Motor neuron (in vitro differentiated cells): ENCODE data around the gene PITPNM3. TPM values are rescaled to one million over a fixed set of nuclear protein-coding genes. Genes with fewer than 3 reads are reported as not detected.

ENCODE experiments used
- ATAC-seq, 8 experiments: fragments of 200-7000 bp; cut with Tn5 transposase; replicated peaks in 6 of 8; 2 replicates each; pipeline ENCODE4 v1.8.0; 2021; ENCODE audit warnings: mild to moderate bottlenecking in 8 of 8, moderate library complexity in 8 of 8
- H3K27ac ChIP-seq, 2 donors: fragments of 250-450 bp; sonication (Bioruptor Pico); 2 replicates each; pipeline ENCODE4 v1.9.0; 2021; ENCODE audit warnings: antibody characterized with exemption in 2 of 2, mild to moderate bottlenecking in 2 of 2, moderate library complexity in 1 of 2
- H3K4me1 ChIP-seq, 2 donors: fragments of 250-450 bp; sonication (Bioruptor Pico); replicated peaks in 1 of 2; 2 replicates each; pipeline ENCODE4 v1.6.1; 2021; ENCODE audit warnings: antibody characterized with exemption in 2 of 2, mild to moderate bottlenecking in 2 of 2, moderate library complexity in 1 of 2
- H3K4me3 ChIP-seq, 5 donors: fragments of 250-450 bp; sonication (Bioruptor Pico); 2 replicates each; pipeline ENCODE4 v1.9.0; 2021; ENCODE audit warnings: antibody characterized with exemption in 5 of 5, mild to moderate bottlenecking in 5 of 5, moderate library complexity in 4 of 5
- WGBS, 10 experiments: fragments of 450-650 bp; shearing (Covaris generic); methylation state at CpG; one replicate each; pipeline ENCODE4 v1.0.0; 2022; 5-methylcytosine and 5-hydroxymethylcytosine counted together
- in situ Hi-C, 9 experiments: fragments of 400-800 bp; cut with MboI; loops; one replicate each; pipeline ENCODE4 v1.15.0; 2021; ENCODE audit warnings: low sequenced_read_pairs in 9 of 9, low pct_unique_long_range_greater_than_20kb in 2 of 9; ENCODE audit not compliant: unreplicated experiment in 9 of 9
- total RNA-seq, 8 experiments: library from RNA; unstranded; fragments of 300-600 nt; gene quantifications; 2 replicates each; pipeline versions ENCODE4 v1.2.3 to v1.2.4, GENCODE V29; 2022

Gene PITPNM3
- total RNA-seq, 8 experiments from 2014 or later = 0.31 to 10.1 (median 1.7) TPM

DNA sequence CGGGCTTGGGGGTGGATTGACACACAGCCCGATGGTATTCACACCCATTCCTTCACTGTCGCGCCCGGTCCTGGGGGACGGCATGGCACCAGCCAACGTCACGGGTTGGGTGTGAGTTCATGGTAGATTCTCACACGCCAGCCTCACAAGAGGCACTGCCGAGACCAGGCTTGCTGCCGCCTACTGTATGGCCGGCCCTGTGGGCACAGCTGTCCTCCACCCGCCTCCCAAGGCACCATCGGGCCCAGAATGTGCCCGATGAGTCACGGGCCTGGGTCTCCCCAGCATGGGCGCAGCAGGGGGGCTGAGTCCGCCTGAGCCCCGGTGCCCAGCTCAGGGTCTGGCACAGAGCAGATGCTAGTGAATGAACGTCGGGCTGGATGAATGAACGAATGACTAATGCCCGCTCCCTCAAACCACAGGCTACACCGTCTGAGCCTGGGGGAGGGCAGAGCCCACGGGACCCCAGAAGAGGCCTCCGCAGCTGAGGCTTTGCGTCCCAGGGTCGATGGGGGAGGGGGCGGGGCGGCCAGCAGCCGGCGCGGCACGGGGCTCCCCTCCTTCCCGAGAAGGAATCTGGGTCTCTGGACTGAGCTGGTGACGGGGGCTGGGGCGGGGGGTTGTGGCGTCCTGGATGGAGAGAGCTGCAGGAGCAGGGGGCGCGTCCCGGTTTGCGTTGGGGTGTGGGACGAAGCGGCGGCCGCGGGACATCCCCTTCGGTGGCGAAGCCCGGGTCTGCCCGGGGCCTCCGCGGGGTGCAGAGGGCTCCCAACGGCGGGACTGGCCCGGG, 829 bp downstream of the PITPNM3 start:
- Histone ChIP-seq H3K4me1 (peaks cover 7 to 15% of the 10 kb centered on the region in 2 donors), H3K4me3 (peak overlapping the region; percentile 44 to 62 (median 58)), H3K27ac (peak overlapping the region in 1 of 2 donors; percentile 35)
- in situ Hi-C loops = no loop called here
- 0 to 27% (median 8%) methylated on average over 1 to 7 of the region's 56 CpGs; no CpG with 5 or more reads in 7 of the 10 experiments for WGBS, 10 experiments
- peak; percentile 23 to 73 (median 68) for ATAC-seq

DNA sequence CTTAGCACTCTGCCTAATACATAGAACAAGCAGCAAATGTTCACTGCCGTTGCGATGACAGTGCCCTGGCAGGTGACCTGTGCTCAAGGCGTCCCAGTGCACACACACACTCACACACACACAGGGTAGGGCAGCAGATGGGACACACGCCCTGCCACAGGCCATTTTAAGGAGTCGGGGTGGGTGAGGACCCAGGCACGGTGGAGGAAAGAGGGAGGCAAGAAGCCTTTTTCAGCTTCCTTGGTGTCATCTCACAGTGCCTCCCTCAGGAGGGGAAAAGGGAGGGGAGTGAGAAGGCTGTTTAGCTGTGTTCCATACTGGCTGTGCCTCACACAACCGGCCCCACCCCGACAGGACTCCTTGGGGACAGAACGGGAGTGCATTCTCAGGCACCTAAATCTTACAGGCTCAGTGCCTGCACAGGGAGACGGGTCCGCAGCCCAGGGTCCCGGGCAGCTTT, 1.5 kb downstream of the PITPNM3 start:
- Histone ChIP-seq H3K4me3 (peak overlapping the region in 4 of 5 donors; percentile 44 to 62 (median 58)), H3K4me1 (peaks cover 7 to 16% of the 10 kb centered on the region in 2 donors), H3K27ac (no peak overlapping the region)
- WGBS, 10 experiments = 0 to 39% (median 26%) methylated on average over 1 to 8 of the region's 12 CpGs; no CpG with 5 or more reads in 6 of the 10 experiments
- in situ Hi-C loops = no loop called here
- ATAC-seq = peak; percentile 4 to 36 (median 18)

DNA sequence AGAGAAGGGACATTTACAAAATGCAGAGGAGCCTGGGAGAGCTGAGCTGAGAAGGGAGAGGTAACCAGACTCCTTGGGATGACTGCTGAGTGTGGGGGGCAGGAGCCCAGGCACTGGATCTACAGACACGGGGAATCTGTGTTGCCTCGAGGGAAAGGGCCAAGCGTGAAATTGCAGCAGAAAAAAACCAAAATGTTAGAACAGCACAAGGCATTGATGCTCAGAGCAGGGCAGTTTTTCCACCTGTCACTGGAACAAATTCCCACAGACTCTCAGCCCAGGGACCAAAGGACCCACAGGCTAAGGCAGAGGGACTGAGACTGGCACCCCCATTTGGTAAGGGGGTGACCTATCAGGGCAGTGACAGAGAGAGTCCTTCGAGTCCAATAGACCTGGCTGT, 2.0 kb downstream of the PITPNM3 start:
- in situ Hi-C loops = no loop called here
- Histone ChIP-seq H3K4me3 (no peak overlapping the region), H3K27ac (no peak overlapping the region), H3K4me1 (peaks cover 7 to 22% of the 10 kb centered on the region in 2 donors)
- ATAC-seq = no peak
- WGBS, 10 experiments = 20 to 100% (median 68%) methylated on average over 1 to 3 of the region's 4 CpGs; no CpG with 5 or more reads in 2 of the 10 experiments

DNA sequence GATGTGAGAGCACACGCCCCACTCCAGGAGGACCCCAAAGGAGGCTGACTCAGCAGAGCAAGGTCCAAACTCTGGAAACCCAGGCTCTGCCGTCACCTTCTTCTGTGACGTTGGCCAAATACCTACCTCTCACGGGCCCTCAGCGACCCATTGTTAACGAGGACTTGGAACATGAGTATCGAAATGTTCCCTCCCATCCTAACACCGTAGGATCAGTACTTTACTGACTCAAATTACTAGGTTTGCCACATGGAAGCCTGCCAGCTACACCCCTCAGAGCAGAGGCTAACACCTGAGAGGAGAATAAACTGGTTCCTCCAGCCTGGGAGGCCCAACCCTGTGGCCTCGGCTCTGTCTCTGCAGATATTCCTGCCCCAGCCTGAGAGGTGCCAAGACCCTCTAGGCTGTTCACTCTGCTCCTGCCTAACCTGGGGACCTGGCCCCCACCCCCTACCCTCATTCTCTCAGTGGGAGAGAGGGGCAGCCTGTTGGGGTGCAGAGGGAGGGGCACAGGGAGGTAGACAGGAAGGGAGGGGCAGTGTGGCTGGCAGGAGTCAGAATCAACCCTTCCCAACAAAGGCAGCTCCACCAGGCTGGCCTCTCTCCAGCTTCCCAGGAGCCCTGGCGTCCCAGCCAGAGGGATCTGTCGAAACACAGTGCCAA, 4.4 kb downstream of the PITPNM3 start:
- Histone ChIP-seq H3K4me3 (no peak overlapping the region), H3K4me1 (peaks cover 7 to 22% of the 10 kb centered on the region in 2 donors), H3K27ac (no peak overlapping the region)
- in situ Hi-C loops = no loop called here
- WGBS, 10 experiments = 8 to 92% (median 68%) methylated on average over 2 to 6 of the region's 11 CpGs; no CpG with 5 or more reads in 4 of the 10 experiments
- no peak for ATAC-seq

DNA sequence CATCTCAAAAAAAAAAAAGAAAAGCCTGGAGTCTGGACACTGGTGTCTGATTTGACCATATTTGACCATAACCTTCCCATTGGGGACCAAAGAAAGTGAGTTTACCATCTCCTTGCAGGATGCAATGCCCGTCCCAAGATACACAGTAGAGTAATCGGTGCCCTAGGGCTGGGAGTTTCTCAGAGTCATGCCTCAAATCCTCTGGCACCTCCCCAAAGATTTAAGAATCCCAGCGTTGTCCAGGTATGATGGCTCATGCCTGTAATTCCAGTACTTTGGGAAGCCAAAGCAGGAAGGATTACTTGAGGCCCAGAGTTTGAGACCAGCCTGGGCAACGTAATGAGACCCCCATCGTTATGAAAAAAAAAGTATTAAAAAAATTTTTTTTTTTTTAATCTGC, 5.0 kb downstream of the PITPNM3 start:
- WGBS, 10 experiments = 40 to 100% (median 79%) methylated on average over 1 to 4 of the region's 5 CpGs; no CpG with 5 or more reads in 1 of the 10 experiments
- Histone ChIP-seq H3K27ac (no peak overlapping the region), H3K4me3 (no peak overlapping the region), H3K4me1 (peaks cover 7 to 22% of the 10 kb centered on the region in 2 donors)
- no peak for ATAC-seq
- in situ Hi-C loops = no loop called here

DNA sequence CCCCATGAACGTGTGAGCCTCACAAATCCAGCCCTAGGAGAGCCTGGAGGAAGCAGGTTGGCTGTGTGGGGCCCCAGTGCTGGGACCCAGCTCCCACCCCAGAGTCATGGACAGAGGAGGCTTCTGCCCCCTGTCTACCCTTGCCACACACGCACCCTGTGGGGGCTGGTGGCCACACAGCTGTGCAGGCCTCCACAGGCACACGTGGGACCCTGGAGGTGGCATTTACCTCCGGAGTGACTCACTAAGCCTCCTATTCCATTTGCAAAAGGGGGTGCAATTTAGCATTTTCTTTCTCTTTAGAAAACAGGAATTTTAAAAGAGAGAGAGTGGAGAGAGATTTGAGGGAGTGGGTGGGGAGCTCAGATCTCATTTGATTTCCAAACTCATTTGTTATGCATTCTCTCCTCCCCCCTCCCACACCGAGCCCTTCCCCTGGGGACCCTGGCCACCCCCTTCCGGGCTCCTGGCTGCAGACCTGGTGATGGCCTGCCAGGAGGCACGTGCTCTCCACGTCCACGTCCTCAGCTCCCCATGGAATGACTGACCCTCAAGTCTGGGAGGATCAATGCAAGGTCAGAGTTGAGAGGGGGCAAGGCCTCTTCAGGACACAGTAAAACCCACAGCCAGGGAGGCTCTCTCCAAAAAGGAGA, 6.8 kb downstream of the PITPNM3 start:
- peak in 2 of 8 experiments; percentile 30 to 41 for ATAC-seq
- in situ Hi-C loops = no loop called here
- 8 to 48% (median 30%) methylated on average over 2 to 5 of the region's 9 CpGs; no CpG with 5 or more reads in 7 of the 10 experiments for WGBS, 10 experiments

DNA sequence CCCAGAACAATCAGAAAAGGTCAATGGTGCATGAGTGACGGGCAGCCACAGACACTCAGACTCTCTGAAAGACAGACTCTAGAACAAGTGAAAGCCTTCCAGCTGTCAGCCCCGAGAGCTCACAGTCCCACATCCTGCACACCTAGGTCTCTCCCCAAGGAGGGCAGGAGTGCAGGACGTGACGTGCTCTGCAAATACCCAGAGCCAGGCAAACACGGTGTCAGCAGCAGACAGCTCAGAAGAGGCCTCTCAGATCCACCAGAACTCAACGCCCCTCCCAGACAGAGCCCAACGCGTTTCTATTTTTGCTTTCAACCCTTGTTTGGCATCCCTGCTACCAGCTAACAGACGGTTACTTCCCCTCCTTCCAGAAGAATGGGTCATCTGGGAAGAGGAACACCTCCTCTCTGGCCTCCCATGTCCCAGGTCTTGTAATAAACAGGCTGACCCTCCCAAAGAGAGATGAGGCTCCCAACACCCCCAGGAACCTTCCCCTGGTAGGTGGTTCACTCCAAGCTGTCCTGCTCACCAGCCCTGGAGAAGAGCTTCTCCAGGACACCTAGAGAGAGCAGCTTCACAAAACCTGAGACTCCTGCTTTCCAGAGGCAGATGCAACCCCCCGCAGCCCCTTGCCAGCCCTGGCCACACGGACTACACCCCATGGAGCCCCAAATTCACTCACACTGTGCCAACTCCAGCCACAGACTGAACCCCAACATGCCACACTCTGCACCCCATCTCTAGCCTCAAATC, 7.6 kb downstream of the PITPNM3 start:
- 13 to 80% (median 70%) methylated on average over 2 to 9 of the region's 11 CpGs; no CpG with 5 or more reads in 3 of the 10 experiments for WGBS, 10 experiments
- Histone ChIP-seq H3K4me1 (peaks cover 0 to 7% of the 10 kb centered on the region in 2 donors), H3K27ac (no peak overlapping the region), H3K4me3 (no peak overlapping the region)
- in situ Hi-C loops = no loop called here
- no peak for ATAC-seq

More for the DNA sequence above, 6.8 kb downstream of the PITPNM3 start:
- Histone ChIP-seq H3K4me3 (no peak overlapping the region), H3K27ac (no peak overlapping the region), H3K4me1 (peaks cover 0 to 8% of the 10 kb centered on the region in 2 donors)

DNA sequence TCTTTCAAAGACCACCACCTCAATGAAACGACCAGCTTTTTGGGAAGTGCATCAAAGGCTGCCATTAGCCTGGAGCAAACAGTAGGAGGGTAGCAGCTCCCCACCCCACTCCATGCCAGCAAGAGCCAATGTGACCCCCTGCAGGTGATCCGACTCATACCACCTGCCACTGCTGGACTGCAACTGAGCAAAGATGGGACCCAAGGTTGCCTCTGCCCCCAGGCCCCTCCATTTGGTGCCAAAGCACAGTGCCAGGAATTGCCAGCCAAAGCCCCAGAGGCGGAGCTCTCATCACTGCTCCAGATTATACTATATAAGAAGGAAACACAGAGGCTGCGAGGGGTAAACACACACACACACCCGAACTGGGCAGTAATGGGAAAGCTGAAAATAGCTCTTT, 8.3 kb downstream of the PITPNM3 start:
- H3K4me1 ChIP-seq = peaks cover 0 to 7% of the 10 kb centered on the region in 2 donors
- WGBS, 10 experiments = 61 to 94% (median 80%) methylated on average over 1 to 5 of the region's 5 CpGs; no CpG with 5 or more reads in 7 of the 10 experiments
- no peak overlapping the region for H3K27ac ChIP-seq
- no peak overlapping the region for H3K4me3 ChIP-seq
- in situ Hi-C loops = no loop called here
- no peak for ATAC-seq

DNA sequence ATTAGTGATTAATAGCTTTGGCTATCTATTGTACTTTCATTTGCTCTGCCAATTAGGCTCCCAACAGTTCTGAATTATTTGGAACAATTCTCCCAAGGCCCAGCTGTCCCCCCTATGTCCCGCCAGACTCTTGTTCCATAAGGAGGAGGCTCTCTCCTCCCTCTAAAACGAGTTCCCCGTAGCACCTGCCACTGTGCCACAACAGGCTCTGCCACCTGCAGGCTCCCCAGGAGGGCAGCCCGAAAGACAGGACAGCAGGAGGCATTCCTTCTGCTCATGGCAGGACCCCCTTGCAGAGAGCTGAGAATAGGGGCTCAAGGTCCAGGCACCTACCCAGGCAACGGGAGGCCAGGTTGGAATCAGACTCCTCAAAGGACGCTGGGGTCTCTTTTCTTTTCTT, 9.0 kb downstream of the PITPNM3 start:
- 46 to 80% (median 67%) methylated on average over 1 to 3 of the region's 6 CpGs; no CpG with 5 or more reads in 2 of the 10 experiments for WGBS, 10 experiments
- H3K4me1 ChIP-seq = peaks cover 0 to 7% of the 10 kb centered on the region in 2 donors
- H3K27ac ChIP-seq = no peak overlapping the region
- in situ Hi-C loops = no loop called here
- ATAC-seq = no peak
- no peak overlapping the region for H3K4me3 ChIP-seq

DNA sequence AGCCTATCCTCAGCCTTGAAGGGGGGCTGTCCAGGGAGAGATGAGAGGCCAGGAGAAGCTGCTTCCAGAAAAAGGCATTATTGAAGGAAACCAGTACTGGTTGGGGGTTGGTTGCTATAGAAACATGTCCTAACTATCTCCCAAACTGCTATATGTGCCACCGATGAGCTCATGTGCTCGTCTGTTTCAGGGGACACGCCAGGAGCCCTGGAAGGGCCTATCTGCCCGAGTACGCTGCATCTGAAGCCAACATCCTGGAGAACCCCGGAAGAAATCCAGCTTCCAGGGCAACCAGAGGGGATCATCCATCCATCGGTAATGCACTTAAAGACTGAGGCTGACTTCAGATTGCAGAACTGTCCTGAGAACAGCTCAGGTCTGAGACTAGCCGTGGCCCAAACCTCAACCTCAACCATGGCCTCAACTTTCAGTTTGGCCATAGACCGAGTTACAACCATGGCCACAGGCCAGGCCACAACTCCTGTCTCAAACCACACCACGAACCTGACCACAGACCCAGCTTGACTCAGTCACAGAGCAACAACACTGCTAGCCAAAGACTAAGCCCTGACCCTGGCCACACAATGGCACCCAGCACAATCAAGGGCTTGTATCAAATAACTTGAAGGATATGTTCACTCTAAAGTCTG, 10.2 kb downstream of the PITPNM3 start:
- Histone ChIP-seq H3K27ac (no peak overlapping the region), H3K4me3 (no peak overlapping the region), H3K4me1 (peaks cover 0 to 7% of the 10 kb centered on the region in 2 donors)
- in situ Hi-C loops = no loop called here
- no peak for ATAC-seq
- 41 to 100% (median 80%) methylated on average over 1 to 6 of the region's 10 CpGs; no CpG with 5 or more reads in 4 of the 10 experiments for WGBS, 10 experiments

DNA sequence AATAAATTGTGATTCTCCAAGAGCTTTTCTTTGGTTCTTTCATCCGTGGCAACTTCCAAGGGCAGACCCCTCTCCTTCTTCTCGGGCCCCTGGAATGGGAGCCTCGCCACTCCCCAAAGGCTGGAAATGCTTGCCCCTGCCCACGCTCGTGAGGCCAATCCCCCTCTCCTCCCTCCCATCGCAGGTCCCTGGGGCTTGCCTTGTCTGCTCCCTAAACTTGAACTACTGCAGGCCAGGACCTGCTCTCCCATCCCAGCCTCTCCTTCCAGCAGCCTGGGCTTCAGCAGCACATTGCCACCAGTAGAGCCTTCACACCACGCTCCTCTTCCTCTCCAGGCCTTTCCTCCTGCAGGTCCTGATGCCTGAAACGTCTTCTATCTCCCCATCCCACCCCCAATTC, 11.1 kb downstream of the PITPNM3 start:
- in situ Hi-C loops = no loop called here
- 0 to 80% (median 60%) methylated on average over 1 to 7 of the region's 8 CpGs; no CpG with 5 or more reads in 1 of the 10 experiments for WGBS, 10 experiments
- no peak overlapping the region for H3K4me3 ChIP-seq

DNA sequence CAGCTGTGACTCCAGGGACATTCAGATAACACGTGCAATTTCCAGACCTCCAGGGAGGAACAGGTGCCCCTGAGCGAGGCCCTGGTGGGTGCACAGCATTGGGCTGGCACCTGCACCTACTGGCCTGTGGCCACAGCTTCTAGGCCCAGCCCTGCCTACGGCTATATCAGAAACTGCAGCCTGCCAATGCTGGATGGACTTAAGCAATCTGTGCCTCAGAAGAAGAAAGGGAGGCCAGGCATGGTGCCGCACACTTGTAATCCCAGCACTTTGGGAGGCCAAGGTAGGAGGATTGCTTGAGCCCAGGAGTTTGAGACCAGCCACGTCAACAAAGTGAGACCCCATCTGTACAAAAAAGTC, 12.4 kb downstream of the PITPNM3 start:
- in situ Hi-C loops = no loop called here
- Histone ChIP-seq H3K4me1 (no peaks in the 10 kb centered on the region), H3K4me3 (no peak overlapping the region), H3K27ac (no peak overlapping the region)
- WGBS, 10 experiments = 60 to 100% (median 88%) methylated on average over 1 to 4 of the region's 5 CpGs; no CpG with 5 or more reads in 3 of the 10 experiments
- no peak for ATAC-seq

More for the DNA sequence above, 11.1 kb downstream of the PITPNM3 start:
- Histone ChIP-seq H3K4me1 (peaks cover 0 to 7% of the 10 kb centered on the region in 2 donors), H3K27ac (no peak overlapping the region)
- ATAC-seq = no peak
